A673 (cell line): Measurements from ENCODE around the gene TNFAIP3.

Experiments
- EZH2 ChIP-seq: fragments of 200-600 bp; sonication (generic); IDR thresholded peaks from 2 replicates; pipeline ENCODE4 v1.6.1; 2017; ENCODE audit warnings: borderline replicate concordance, low read depth, mild to moderate bottlenecking, mixed read lengths, antibody characterized with exemption, low read length; ENCODE audit not compliant: poor library complexity, severe bottlenecking
- TF ChIP-seq, protein P1 (sequence below): fragments of 300-800, 200-600 bp; sonication (generic); conservative IDR thresholded peaks from 2 replicates; pipeline ENCODE4 v1.5.1; 2017; ENCODE audit warnings: low read depth, mild to moderate bottlenecking, antibody characterized with exemption, low read length, moderate library complexity, mixed read lengths

DNA sequence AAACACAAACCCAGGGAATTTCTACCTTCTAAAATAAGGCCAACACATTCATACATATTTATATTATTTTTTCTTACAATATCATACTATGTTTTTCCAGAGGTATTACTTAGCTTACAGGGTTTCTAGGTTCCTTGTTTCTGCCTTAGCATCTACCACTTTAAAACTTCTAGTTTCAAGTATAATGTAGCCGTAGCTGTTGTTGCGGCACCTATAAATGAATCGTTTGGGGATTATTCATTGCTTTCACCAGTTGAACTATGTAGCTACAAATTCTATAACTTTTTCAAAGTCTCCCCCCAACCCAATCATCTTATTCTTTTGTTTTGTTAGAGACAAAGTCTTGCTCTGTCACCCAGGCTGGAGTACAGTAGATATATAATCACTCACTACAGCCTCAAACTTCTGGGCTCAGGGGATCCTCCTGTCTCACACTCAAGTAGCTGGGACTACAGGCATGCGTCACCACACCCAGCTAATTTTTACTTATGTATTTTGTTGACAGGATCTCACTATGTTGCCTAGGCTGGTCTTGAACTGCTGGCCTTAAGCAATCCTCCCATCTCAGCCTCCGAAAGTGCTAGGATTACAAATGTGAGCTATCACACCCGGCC, 43.9 kb downstream of the TNFAIP3 start:
- TF ChIP-seq, protein P1, sequence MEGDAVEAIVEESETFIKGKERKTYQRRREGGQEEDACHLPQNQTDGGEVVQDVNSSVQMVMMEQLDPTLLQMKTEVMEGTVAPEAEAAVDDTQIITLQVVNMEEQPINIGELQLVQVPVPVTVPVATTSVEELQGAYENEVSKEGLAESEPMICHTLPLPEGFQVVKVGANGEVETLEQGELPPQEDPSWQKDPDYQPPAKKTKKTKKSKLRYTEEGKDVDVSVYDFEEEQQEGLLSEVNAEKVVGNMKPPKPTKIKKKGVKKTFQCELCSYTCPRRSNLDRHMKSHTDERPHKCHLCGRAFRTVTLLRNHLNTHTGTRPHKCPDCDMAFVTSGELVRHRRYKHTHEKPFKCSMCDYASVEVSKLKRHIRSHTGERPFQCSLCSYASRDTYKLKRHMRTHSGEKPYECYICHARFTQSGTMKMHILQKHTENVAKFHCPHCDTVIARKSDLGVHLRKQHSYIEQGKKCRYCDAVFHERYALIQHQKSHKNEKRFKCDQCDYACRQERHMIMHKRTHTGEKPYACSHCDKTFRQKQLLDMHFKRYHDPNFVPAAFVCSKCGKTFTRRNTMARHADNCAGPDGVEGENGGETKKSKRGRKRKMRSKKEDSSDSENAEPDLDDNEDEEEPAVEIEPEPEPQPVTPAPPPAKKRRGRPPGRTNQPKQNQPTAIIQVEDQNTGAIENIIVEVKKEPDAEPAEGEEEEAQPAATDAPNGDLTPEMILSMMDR = no peak
- TF ChIP-seq EZH2 = no peak
